Kidney (tissue), 14 donors: ENCODE measurements around the gene PRXL2A. TPM values are rescaled to one million over a fixed set of nuclear protein-coding genes. Genes with fewer than 3 reads are reported as not detected.

Experiments
- DNase-seq, 5 donors: peaks; one replicate each; pipeline ENCODE4 v3.0.0-alpha.2; 2013 to 2020
- FAIRE-seq: peaks from 2 replicates; lab custom pipeline; 2012; peaks lifted over from hg19 to GRCh38; lab: Jason Lieb, UNC
- H3K27ac ChIP-seq, 2 donors: one replicate each; pipeline ENCODE4 v1.7.0; 2013; ENCODE audit warnings: low read depth in 2 of 2, low read length in 2 of 2, inconsistent platforms in 1 of 2
- H3K27me3 ChIP-seq: one replicate; pipeline ENCODE4 v1.7.1; 2013; ENCODE audit warnings: low read length, inconsistent platforms; ENCODE audit not compliant: control insufficient read depth, insufficient read depth
- H3K36me3 ChIP-seq, 3 donors: one replicate each; pipeline versions ENCODE4 v1.7.0 to v1.7.1; 2013; ENCODE audit warnings: low read length in 3 of 3, control low read depth in 1 of 3, inconsistent platforms in 1 of 3; ENCODE audit not compliant: insufficient read depth in 3 of 3, control insufficient read depth in 2 of 3
- H3K4me1 ChIP-seq, 3 donors: one replicate each; pipeline versions ENCODE4 v1.7.0 to v1.7.1; 2013; ENCODE audit warnings: low read length in 3 of 3, inconsistent platforms in 1 of 3, low read depth in 1 of 3; ENCODE audit not compliant: control insufficient read depth in 2 of 3, insufficient read depth in 2 of 3
- H3K4me3 ChIP-seq, 3 donors: one replicate each; pipeline versions ENCODE4 v1.7.0 to v1.8.1; 2013; ENCODE audit warnings: low read length in 3 of 3, control low read depth in 1 of 3, inconsistent platforms in 1 of 3
- H3K9ac ChIP-seq, 3 donors: one replicate each; pipeline versions ENCODE4 v1.7.0 to v1.7.1; 2013; ENCODE audit warnings: low read length in 3 of 3, control low read depth in 1 of 3, inconsistent platforms in 1 of 3
- H3K9me3 ChIP-seq, 3 donors: one replicate each; pipeline versions ENCODE4 v1.7.0 to v1.7.1; 2013; ENCODE audit warnings: low read length in 3 of 3, control low read depth in 1 of 3, inconsistent platforms in 1 of 3; ENCODE audit not compliant: control insufficient read depth in 2 of 3, insufficient read depth in 1 of 3
- CTCF ChIP-seq: IDR thresholded peaks from 3 replicates; pipeline ENCODE4 v1.5.1; 2012; ENCODE audit warnings: mild to moderate bottlenecking, moderate library complexity, borderline replicate concordance; ENCODE audit not compliant: insufficient read depth; ENCODE audit errors: extremely low read depth
- intact Hi-C: fragments of 100-400 bp; cut with DNase I; formaldehyde crosslinking; loops from one replicate; pipeline ENCODE4 v1.11.1; 2022
- polyA plus RNA-seq: library from polyadenylated mRNA; stranded (reverse); fragments of 350-450 nt; fragmentation: Illumina TruSeq; extraction: RNeasy Lipid Tissue Mini Kit (QIAGEN cat#74804); gene quantifications from one replicate; pipeline ENCODE4 v1.2.3, GENCODE V29; 2014; ENCODE audit warnings: low read depth, low replicate concordance; ENCODE audit not compliant: insufficient read depth
- total RNA-seq: library from RNA; stranded (reverse); fragmentation: NEBNext Ultra II Directional; extraction: Animal tissue kit (Norgen Biotek cat#: 25700); gene quantifications from one replicate; pipeline ENCODE4 v1.2.1, GENCODE V29; 2021
- donor health status: control.
- donor health status: control.
- donor health status: control.
- donor health status: control.
- donor health status: control.
- donor health status: DM: yes; HTN: yes; CAD: no.
- donor health status: Normal renal cell carcinoma (clear cell type).

Gene PRXL2A
- total and polyA plus RNA-seq, 2 donors from 2014 or later: 69.4 to 101 TPM

- H3K4me3 ChIP-seq: no peak overlapping the region
- peak overlapping the region; percentile 58 to 74 for H3K27ac ChIP-seq
- H3K9ac ChIP-seq: peak overlapping the region in 1 of 3 donors; percentile 16
- DNase-seq (peak in 1 of 5 donors; percentile 54), FAIRE-seq (no peak)
- H3K27me3 ChIP-seq: no peaks in the 10 kb centered on the region
- peaks cover 7 to 84% (median 81%) of the 10 kb centered on the region in 3 donors for H3K4me1 ChIP-seq
- no peak for TF ChIP-seq CTCF
- intact Hi-C loops: no loop called here
- peaks cover 0 to 2% (median 0%) of the 10 kb centered on the region in 3 donors for H3K36me3 ChIP-seq
- no peaks in the 10 kb centered on the region for H3K9me3 ChIP-seq
Observed at GRCh38 chr10:80462299-80462980, 54.1 kb downstream of the PRXL2A start.

GRCh38 chr10:80462981-80463741, 54.8 kb downstream of the PRXL2A start:
- no peak for TF ChIP-seq CTCF
- no peaks in the 10 kb centered on the region for H3K27me3 ChIP-seq
- no peaks in the 10 kb centered on the region for H3K9me3 ChIP-seq
- peak overlapping the region; percentile 58 to 74 for H3K27ac ChIP-seq
- H3K9ac ChIP-seq: peak overlapping the region in 1 of 3 donors; percentile 16
- peak overlapping the region in 1 of 3 donors; percentile 9 for H3K4me3 ChIP-seq
- no peak for FAIRE-seq
- peaks cover 0 to 2% (median 0%) of the 10 kb centered on the region in 3 donors for H3K36me3 ChIP-seq
- H3K4me1 ChIP-seq: peaks cover 7 to 84% (median 78%) of the 10 kb centered on the region in 3 donors
- peak in 1 of 5 donors; percentile 10 for DNase-seq
- intact Hi-C loops: no loop called here

GRCh38 chr10:80463868-80464267, 55.5 kb downstream of the PRXL2A start:
- Histone ChIP-seq H3K27ac (peak overlapping the region in 1 of 2 donors; percentile 71), H3K27me3 (no peaks in the 10 kb centered on the region), H3K9me3 (no peaks in the 10 kb centered on the region), H3K4me3 (no peak overlapping the region), H3K9ac (no peak overlapping the region), H3K36me3 (peaks cover 0 to 2% (median 0%) of the 10 kb centered on the region in 3 donors), H3K4me1 (peaks cover 7 to 82% (median 78%) of the 10 kb centered on the region in 3 donors)
- TF ChIP-seq CTCF: no peak
- FAIRE-seq: no peak
- intact Hi-C loops: no loop called here
- DNase-seq: peak in 1 of 5 donors; percentile 19
